ENCODE data around the gene TLR4. TPM values are rescaled to one million over a fixed set of nuclear protein-coding genes. Genes with fewer than 3 reads are reported as not detected.

Gene TLR4
- not detected in 2 replicates for total RNA-seq

- intact Hi-C loops (cut with micrococcal nuclease) = no loop called here
These were observed at the start of gene TLR4 for GRCh38 chr9:117704024-117704575. Gene TLR4, plus strand, starts transcription at chr9:117704403. Its CDS starts 70 bp downstream, at chr9:117704473.

DNA sequence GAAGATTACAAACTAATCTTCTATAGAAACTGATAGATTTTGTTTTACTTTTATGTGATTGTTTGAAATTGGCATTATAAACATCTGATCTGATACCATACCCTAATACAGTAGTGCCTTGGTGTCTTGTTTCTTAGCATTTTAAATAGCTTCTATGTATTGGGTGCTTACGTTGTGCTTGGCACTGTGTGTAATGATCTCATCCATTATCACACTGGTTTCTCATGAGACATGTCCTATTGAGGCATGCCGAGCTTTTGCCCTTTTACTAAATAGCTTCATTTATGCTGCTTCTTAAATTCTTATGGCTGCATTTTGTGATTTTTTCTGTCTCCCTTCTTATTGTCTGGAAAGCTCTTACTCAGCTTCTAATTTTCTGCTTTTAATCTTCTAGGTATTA, 48.2 kb upstream of the TLR4 start:
- intact Hi-C loops (cut with micrococcal nuclease) = no loop called here

DNA sequence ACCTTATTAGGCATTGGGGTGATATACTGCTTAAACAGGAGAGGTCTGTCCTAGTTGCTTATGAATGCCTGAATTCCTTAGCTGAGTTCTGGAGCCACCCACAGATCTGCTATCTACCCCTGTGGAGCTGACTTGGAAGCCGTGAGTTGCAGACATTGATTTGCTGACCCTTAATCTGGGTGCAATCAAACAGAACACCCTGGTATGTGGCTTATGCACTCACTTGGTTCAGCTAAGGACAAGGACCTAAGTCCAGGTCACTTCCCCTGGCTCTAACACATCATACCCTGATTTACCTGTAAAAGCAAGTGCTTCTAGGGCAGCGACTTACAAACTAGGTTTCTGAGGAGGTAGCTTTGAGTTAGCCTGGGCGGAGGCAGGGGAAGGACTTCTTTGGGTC, 41.6 kb upstream of the TLR4 start:
- intact Hi-C loops (cut with micrococcal nuclease) = no loop called here

DNA sequence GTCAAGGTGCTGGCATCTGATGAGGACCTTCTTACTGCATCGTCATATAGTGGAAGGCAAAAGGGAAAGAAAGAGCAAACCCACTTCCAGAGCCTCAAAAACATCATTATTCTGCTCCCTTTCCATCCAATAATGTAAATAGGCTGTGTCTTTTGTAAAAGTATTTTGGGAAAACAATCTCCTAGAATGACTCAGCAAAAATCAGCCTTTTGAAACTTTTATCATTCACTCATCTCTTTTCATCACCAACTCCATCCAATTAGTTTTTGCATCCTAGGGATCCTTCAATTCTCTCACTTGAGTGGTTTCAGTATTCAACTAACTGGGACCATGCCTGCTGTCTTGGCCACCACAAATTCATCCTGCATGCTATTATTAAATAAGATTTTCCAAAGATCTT, 39.8 kb upstream of the TLR4 start:
- intact Hi-C loops (cut with micrococcal nuclease) = no loop called here

DNA sequence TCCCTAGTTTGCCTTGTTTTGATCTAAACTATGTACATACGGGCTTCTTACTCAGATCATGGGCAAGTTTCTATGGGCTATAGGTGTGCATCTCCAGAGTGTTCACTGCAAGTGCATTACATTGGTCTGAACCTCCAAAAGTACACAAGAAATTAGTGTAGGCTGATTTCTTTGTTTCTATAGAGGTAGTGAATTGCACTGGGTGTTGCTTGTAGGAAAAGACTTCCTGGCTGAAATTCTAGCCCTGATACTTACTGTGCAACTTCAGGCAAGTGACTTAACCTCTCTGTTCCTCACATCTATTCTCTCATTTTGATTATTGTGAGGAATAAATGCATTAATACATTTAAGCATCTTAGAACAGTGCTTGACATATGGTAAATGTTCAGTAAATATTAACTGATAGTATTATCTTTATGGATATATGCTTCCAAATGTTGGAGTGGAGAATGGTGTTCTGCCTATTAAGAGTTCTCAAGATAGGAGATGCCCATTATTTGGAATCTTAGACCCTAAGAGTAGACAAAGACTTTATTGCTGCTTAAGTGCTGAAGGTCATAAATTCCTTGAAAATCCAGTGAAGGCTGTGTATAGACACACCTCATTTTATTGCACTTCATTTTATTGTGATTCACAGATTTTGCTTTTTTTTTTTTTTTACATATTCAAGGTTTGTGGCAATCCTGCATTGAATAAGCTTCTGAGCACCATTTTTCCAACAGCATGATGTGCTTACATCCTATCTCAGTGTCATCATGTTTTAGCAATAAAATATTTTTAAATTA, 38.4 kb upstream of the TLR4 start:
- intact Hi-C loops (cut with micrococcal nuclease) = loop anchor here (5.0 kb wide), 1 partner anchor 1568 kb away; no protein-coding TSS in a partner anchor

DNA sequence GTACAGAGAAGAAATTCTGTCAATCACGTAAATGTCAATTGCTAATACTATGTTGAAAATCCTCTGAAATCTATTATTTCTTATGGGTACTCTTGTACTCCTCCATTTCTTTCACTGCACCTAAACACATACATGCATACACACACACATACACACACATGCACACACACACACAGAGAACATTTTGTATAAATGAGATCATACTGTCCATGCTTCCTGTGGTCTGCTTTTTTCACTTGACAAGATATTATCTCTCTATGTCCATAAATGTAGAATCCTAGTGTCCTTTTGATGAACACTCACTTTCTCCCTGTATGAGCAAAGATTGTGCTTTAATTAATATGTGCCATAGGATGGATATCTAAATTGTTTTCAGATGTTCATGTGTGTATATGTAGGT, 32.7 kb upstream of the TLR4 start:
- intact Hi-C loops (cut with micrococcal nuclease) = no loop called here

- intact Hi-C loops (cut with micrococcal nuclease) = no loop called here
These were observed 31.8 kb upstream of the TLR4 start for GRCh38 chr9:117672369-117672768.

GRCh38 chr9:117677572-117677971, 26.6 kb upstream of the TLR4 start:
- intact Hi-C loops (cut with micrococcal nuclease) = no loop called here

DNA sequence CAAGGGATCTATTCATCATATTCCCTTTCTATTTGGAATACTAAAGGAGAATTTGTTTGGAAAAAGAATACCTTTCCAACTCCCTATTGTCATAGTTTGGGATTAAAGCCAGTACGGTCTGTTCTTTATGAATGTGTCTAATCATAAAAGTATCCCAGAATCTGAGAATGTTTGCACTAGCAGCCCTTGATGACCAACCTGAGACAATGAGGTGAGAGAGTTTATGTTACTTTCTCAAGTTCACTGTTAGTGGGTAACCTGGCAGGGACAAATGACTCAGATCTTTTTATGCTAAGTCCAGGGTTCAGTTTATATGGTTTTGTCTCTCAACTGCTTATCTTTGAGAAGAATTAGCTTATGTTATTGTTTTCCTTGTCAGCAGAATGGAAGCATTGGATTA, 25.3 kb upstream of the TLR4 start:
- intact Hi-C loops (cut with micrococcal nuclease) = no loop called here

DNA sequence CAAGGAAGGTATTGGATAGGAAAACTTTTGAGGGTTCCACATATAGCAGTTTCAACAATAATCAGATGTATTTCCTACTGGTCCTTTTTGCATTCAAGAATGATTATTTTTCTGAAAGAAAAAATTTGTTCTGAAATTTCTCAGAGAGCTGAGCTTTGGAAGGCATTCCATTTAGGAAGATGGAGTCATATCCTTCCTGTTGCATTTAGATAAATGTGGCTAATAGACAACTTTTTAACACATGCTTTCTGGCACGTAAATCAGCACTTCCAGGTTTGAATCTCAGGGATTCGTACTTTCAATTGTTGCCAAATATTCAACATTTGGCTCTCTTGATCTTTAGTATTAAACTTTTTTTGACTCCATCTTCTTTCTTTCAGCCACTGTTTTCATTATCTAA, 24.8 kb upstream of the TLR4 start:
- intact Hi-C loops (cut with micrococcal nuclease) = no loop called here

- intact Hi-C loops (cut with micrococcal nuclease) = no loop called here
These were observed 22.3 kb upstream of the TLR4 start for GRCh38 chr9:117681888-117682287.

DNA sequence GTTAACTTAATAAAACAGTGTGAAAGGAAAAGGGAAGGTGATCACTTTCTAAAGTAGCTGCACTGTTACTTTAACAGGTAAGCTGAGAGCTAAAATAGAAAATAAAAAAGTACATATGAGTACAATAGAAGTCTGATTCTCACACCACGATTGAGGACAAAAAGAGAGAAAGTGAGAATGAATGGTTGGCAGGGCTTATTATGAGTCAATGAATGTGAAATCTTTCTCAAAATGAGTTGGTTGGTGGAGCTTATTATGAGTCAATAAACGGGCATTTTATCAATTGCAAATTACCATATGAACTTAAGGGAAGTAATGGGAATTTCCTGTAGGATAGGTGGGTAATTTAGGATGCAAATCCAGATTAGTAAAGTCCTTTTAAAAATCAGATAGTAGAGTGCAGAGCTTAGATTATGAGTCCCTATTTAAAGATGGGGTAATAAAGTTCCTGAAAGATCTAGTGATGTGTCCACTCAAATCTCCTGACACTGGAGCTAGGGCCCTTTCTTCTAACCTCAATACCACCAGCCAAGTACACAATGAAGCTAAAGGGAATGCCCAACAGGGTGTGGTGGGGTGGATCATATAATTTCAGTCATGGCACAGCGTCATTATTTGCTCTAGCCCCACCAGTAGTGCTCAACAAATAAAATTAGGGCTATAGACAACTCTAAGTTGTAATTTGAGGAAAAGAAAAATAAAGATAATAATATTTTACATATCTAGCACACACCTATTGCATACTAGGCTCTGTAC, 21.1 kb upstream of the TLR4 start:
- intact Hi-C loops (cut with micrococcal nuclease) = no loop called here

DNA sequence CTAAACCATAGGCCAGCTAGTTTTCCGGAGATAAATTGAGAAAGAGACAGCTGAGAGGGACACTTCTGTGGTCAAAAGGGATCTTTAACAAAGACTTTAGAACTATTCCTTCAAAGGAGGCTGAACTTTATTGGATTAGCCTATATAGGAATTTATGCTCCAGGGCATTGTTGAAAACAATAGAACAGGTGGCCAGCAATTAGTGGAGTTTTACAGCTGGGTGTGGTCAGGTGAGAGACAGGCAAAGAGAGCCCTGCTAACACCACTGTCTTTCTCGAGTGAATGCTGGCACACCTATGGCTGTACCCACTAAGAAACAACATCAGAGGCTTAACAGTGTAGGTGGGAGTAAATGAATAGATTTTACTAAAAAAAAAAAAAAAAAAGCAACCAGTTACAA, 16.7 kb upstream of the TLR4 start:
- intact Hi-C loops (cut with micrococcal nuclease) = no loop called here

- intact Hi-C loops (cut with micrococcal nuclease) = no loop called here
These were observed 12.8 kb upstream of the TLR4 start for GRCh38 chr9:117691367-117691766.

- intact Hi-C loops (cut with micrococcal nuclease) = no loop called here
These were observed 8.0 kb upstream of the TLR4 start for GRCh38 chr9:117696154-117696553.

DNA sequence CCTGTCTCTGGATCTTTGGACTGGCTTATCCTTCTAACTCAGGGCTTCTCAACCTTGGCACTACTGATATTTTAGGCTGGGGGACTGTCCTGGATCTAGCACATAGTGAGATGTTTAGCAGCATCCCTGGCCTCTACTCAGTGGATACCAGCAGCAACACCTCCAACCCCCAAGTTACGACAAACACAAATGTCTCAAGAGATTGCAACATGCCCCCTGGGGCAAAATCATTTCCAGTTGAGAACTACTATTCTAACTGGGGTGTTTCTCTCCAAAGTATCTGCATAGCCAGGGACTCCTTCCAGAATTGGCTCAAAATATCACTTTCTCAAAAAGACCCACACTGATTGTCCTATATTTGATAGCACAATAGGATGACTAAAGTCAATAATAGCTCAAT, 7.2 kb upstream of the TLR4 start:
- intact Hi-C loops (cut with micrococcal nuclease) = no loop called here

DNA sequence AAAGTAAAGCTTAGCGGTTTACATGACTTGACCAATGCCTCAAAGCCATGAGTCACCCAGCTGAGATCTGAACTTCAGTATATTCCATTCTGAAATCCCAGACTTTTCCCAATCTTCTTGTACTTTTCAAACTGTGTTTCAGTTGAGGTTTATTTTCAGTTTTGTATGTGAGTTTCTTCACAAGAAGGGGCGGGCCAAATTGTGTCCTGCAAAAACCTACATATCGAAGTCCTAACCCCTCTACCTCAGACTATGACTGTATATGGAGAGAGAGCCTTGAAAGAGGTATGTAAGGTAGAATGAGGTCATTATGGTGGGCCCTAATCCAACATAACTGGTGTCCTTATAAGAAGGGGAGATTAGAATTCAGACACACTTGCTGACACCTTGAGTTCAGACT, 666 bp upstream of the TLR4 start:
- intact Hi-C loops (cut with micrococcal nuclease) = no loop called here

DNA sequence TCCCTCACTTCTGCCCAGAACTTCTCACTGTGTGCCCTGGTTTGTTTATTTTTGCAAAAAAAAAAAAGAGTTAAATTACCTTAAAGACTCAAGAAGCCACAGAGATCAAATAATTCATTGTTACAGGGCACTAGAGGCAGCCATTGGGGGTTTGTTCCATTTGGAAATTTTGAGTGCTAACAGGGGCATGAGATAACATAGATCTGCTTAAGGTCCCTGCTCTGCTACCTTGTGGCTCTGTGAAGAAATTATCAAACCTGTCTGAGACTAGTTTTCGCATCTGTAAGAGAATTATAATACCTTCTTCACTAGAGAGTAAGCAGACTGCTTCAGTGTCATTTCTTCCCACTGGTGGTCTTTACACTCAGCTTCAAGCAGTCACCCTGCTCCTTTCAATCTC, 394 bp downstream of the TLR4 start:
- intact Hi-C loops (cut with micrococcal nuclease) = no loop called here

DNA sequence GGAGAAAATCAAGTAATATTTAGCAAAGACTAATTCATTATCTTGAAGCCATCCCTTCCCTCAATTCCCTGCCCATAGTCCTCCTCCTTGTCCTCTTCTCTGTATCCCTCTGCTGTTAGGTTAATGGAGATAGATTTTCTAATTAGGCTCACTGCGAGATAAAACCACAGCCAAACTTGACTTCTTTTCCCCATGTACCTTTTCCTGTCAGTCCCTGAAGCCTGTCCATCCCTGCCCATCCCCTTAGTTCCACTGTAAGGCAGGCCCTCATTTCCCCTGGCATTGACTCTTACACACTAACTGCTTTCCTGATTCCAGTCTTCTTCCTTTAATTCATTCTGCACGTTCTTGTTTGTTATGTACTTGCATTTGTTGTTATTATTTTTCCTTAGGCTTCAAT, 1.2 kb downstream of the TLR4 start:
- intact Hi-C loops (cut with micrococcal nuclease) = no loop called here

- intact Hi-C loops (cut with micrococcal nuclease) = no loop called here
These were observed 2.4 kb downstream of the TLR4 start for GRCh38 chr9:117706421-117707116.

DNA sequence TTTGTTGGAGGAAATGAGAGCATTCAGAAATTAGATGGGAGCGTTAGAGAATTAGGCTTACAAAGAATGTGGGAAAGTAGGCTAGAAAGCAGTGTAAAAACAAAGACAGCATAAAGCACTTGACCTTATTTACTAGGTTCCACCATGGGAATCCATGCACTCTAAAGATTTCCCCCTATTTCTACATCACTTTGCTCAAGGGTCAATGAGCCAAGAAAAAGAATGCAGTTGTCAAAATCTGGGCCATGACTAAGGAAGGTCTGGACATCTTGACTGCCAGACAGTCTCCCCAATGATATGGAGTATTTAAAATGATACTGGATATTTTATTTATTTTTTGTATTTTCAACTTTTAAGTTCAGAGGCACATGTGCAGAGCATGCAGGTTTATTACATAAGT, 3.4 kb downstream of the TLR4 start:
- intact Hi-C loops (cut with micrococcal nuclease) = no loop called here

- intact Hi-C loops (cut with micrococcal nuclease) = no loop called here
These were observed 5.7 kb downstream of the TLR4 start for GRCh38 chr9:117709936-117710335.

Measured in T-helper 1 cell treated with Interleukin-12 subunit alpha and Interleukin-12 subunit beta and Interleukin-4 antibody, amounts not matched to agents 30 ng/mL and 1 ng/mL, for 36 hours (primary cell).